K562 (cell line): ENCODE data around the gene DLK1. TPM values are rescaled to one million over a fixed set of nuclear protein-coding genes. Genes with fewer than 3 reads are reported as not detected.

Experiments used
- KLF10 ChIP-seq: fragments of 250-450 bp; sonication (Bioruptor Pico); IDR thresholded peaks from 2 replicates; pipeline ENCODE4 v1.6.1; 2021; ENCODE audit warnings: matching md5 sums
- NR0B1 ChIP-seq: fragments of 450-650 bp; IDR thresholded peaks from one replicate; pipeline ENCODE4 v1.6.1; 2018; ENCODE audit warnings: mild to moderate bottlenecking, moderate library complexity; ENCODE audit not compliant: partially characterized antibody
- PCBP1 ChIP-seq: fragments of 200-400 bp; formaldehyde crosslinking; IDR thresholded peaks from 2 replicates; pipeline ENCODE4 v1.6.1; 2018; ENCODE audit warnings: mild to moderate bottlenecking, low read depth, low read length; ENCODE audit not compliant: poor library complexity, severe bottlenecking
- RBM17 ChIP-seq: fragments of 200-400 bp; formaldehyde crosslinking; IDR thresholded peaks from 2 replicates; pipeline ENCODE4 v1.6.1; 2017; ENCODE audit warnings: low read depth, mild to moderate bottlenecking, low read length, borderline replicate concordance
- TCF7 ChIP-seq: sonication (generic); IDR thresholded peaks from 2 replicates; pipeline ENCODE4 v1.6.1; 2016; ENCODE audit warnings: antibody characterized with exemption, borderline replicate concordance
- ZBTB11 ChIP-seq, 3 experiments: fragments of 200-800 bp in 1 of 3; fragments of 250-450 bp in 1 of 3; fragments of 450-650 bp in 1 of 3; sonication (Bioruptor Pico) in 1 of 3; sonication (Bioruptor generic) in 1 of 3; formaldehyde crosslinking in 1 of 3; IDR thresholded peaks; 2 replicates each; pipeline versions ENCODE4 v1.6.1 to v1.8.0; 2016 to 2022; ENCODE audit warnings: mild to moderate bottlenecking in 2 of 3, missing genetic modification characterization in 2 of 3, missing compliant biosample characterization in 1 of 3, moderate library complexity in 1 of 3
- polyA plus RNA-seq, 8 experiments: library from polyadenylated mRNA; depleted of rRNA in 4 of 8; stranded (reverse) in 5 of 8; unstranded in 3 of 8; fragments of >200 nt; fragmentation: Nextera tagmentation in 2 of 8; fragmentation: Illumina TruSeq in 1 of 8; extraction: Ambion mirVana in 2 of 8; extraction: Trizol in 1 of 8; gene quantifications; 2 replicates each; pipeline versions ENCODE4 v1.2.1 to v1.2.3, GENCODE V29; 2011 to 2014; ENCODE audit warnings: inconsistent platforms in 1 of 8, missing spikeins in 1 of 8
- total RNA-seq, 7 experiments: library from RNA; depleted of rRNA in 6 of 7; stranded (reverse); fragments of >200 nt in 6 of 7; fragmentation: Illumina TruSeq in 2 of 7; extraction: Trizol in 2 of 7; gene quantifications; 2 replicates each; pipeline versions ENCODE4 v1.2.1 to v1.2.3, GENCODE V29; 2011 to 2021; ENCODE audit warnings: low replicate concordance in 1 of 7

DLK1 gene
- total and polyA plus RNA-seq, 9 of the 15 experiments (the other 6 are each of a cell fraction or from before 2014, with no cell fraction given), result 4.4 to 97.2 (median 15.3) TPM

- no peak for TF ChIP-seq NR0B1
- no peak for TF ChIP-seq ZBTB11 (CRISPR knock-in tag; IDR thresholded peaks at IDR 0.05)
- TF ChIP-seq KLF10 (CRISPR knock-in tag), result no peak
- TF ChIP-seq TCF7, result no peak
- no peak for TF ChIP-seq RBM17
- TF ChIP-seq PCBP1, result no peak
Measured at GRCh38 chr14:100710826-100711462, 15.7 kb upstream of the DLK1 start (continued).
